CD4-positive, alpha-beta T cell treated with Interleukin-17A for 1 hour (primary cell): ENCODE results near the gene OR2Z1.
A peak's percentile ranks its signal among the peaks of the same experiment; 100 is the strongest.
"Not testable (repeated sequence)": the region's sequence is repeated elsewhere in the genome, so short reads cannot be mapped to it uniquely, and the experiment has no call there.

ENCODE experiments used
- DNase-seq: peaks from one replicate; pipeline ENCODE4 v3.0.0-alpha.2; 2020

OR2Z1 gene

GRCh38 chr19:8705304-8705703, 16.1 kb upstream of the OR2Z1 start:
- DNase-seq, result peak; percentile 6

- peak; percentile 19 for DNase-seq
Observed at GRCh38 chr19:8705742-8706141, 15.7 kb upstream of the OR2Z1 start.

GRCh38 chr19:8710337-8710736, 11.1 kb upstream of the OR2Z1 start:
- not testable (repeated sequence) for DNase-seq

- no peak for DNase-seq
Observed at GRCh38 chr19:8722032-8722431, 598 bp downstream of the OR2Z1 start.

GRCh38 chr19:8724276-8724675, 2.8 kb downstream of the OR2Z1 start:
- no peak for DNase-seq

- no peak for DNase-seq
Observed at GRCh38 chr19:8731428-8732169, 10.2 kb downstream of the OR2Z1 start.

GRCh38 chr19:8738377-8738776, 16.9 kb downstream of the OR2Z1 start:
- no peak for DNase-seq

GRCh38 chr19:8739291-8740065, 18.0 kb downstream of the OR2Z1 start:
- DNase-seq, result not testable (repeated sequence)

GRCh38 chr19:8767257-8767656, 45.8 kb downstream of the OR2Z1 start:
- DNase-seq, result not testable (repeated sequence)

- DNase-seq, result not testable (repeated sequence)
Observed at GRCh38 chr19:8769265-8769664, 47.8 kb downstream of the OR2Z1 start.

- DNase-seq, result not testable (repeated sequence)
Observed at GRCh38 chr19:8773587-8773986, 52.2 kb downstream of the OR2Z1 start.
